Measurements from ENCODE around the gene DDX41.

The DDX41 gene

DNA sequence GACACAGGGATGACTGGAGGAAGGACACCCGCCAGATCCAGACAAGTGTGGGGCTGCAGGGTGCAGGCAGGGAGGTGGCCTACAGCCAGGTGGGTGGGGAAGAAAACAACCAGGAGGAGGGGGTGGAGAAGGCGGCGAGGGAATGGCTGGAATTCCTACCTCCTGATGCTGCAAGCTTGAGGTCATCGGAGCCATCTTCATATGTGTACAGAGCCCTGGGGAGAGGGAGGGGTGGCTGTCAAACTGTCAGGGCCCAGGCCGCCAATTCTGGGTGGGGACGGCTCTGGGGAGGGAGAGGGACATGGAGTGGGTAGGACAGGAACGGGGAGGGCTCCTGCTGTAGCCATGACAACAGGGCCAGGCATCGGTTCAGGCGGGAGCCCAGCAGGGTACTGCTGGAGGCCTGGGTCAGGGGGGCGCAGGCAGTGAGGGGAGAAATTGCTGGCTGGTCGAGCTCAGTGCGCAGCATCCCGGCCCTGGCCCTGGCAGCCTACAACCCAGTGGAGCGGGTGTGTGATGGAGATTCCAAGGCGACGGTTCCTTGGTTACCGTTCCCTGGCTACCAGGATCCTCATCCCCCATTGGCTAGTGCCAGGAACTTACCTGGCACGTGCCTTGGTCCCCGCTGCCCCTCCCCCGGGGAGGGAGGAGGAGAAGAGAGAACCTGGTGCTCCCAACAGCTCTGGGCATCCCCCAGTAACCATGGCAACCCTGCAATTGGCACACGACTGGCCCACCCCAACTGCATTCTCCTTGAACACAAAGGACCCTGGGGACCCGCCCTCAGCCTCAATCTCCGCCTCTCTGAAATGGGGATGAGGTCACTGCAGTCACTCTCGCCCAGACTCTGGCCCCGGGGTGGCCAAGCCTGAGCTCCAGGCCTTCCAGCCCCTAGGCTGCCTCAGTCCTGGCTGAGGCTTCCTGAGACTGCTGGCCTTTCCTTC, 47.8 kb downstream of the DDX41 start:
- no peak for DNase-seq (ENCODE audit: low spot score)

DNA sequence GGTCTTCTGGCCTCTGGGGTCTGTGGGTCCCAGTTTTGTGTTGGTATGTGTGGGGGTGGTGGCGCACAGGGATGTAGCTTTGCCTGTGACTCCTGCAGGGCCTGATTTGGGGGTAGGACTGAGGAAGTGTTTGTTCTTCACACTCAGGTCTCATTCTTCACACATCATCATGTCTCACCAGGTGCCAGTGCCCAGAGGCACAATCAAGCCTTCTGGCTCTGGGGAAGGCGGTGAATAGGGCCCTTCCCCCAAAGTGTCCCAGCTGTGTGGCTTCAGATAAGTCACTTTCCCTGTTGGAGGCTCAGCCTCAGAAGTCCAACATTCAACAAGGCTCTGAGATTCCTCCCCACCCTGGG, 48.5 kb downstream of the DDX41 start:
- DNase-seq (ENCODE audit: low spot score) = no peak

DNA sequence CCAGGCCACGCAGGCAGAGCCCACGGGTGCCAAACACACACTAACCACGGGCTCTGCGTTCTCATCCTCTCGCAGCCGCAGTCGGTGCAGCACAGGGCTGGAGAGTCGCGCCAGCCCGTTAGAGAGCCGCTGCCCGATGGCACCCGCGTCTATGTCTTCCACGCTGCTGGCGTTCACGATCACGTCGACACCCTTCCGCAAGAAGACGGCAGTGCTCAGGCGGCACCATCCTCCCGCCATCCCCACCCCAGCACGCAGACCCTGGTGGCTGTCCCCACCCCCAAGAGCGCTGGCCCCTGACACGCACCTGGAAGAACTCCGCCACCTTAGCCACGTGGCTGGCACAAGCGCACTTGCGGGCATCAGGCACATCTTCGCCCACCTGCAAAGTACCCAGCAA, 49.3 kb downstream of the DDX41 start:
- DNase-seq (ENCODE audit: low spot score) = no peak

DNA sequence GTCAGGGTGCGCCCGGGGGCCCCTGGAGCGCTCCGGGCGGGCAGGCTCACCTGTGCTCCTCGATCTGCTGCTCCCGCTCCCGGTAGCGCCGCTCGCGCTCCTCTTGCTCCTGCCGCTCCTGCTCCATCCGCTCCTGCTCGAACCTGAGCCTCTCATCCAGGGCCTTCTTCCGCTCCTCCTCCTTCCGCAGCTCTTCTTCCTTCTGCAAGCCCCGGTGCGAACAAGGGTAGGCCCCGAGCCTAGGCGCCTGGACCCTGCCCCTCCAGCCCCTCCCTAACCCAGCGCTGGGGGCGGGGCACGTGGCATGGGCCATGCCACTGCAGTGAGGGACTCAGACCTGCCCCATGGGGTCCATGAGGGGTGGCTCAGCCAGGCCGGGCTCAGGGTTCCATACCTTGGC, 49.9 kb downstream of the DDX41 start:
- DNase-seq (ENCODE audit: low spot score) = no peak

DNA sequence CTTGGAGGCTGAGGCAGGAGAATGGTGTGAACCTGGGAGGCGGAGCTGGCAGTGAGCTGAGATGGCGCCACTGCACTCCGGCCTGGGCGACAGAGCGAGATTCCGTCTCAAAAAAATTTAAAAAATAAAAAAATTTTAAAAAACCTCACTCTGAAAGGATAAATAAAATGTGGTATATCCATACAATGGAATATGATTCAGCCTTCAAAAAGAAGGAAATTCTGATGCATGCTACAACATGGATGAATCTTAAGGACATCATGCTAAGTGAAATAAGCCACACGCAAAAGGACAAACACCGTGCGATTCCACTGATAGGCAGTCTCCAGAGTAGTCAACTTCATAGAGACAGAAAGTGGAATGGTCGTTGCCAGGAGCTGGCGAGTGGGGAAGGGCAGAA, 51.7 kb downstream of the DDX41 start:
- no peak for DNase-seq (ENCODE audit: low spot score)

DNA sequence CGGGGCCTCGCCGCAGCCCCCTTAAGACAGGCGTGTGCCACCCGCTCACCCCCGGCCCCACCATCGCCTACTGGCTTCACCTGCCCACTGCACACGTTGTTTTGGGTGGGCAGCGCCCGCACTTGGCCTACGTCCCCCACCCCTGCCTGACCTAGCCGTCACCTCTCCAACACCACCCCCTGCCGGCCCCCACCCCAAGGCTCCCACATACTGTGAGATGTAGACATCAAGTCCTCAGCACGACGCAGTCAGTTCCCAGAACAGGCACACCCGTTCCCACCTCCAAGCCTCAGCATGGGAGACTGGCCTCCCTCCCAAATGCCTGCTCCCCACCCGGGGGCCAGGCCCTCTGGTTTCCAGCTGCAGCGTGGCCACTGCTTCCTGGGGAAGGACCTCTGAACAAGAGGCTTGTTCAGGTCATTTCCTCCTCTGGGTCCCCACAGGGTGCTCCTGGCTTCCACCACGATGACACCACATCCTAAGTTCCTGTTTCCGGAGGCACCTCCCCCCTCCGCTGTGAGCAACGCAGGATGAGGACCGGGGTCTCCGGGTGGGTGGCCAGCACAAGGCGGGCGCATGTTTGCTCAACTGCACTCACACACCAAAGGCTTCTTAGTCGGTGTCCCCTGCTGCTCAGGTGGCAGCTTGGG, 54.6 kb downstream of the DDX41 start:
- no peak for DNase-seq (ENCODE audit: low spot score)
